ENCODE measurements around the gene SORCS2. TPM values are rescaled to one million over a fixed set of nuclear protein-coding genes. Genes with fewer than 3 reads are reported as not detected.

Gene SORCS2
- total and polyA plus RNA-seq, 2 of the 4 experiments (the other 2 are of a cell fraction) = 0.36 to 0.62 TPM

- ATAC-seq (ENCODE audit: low read depth) (no peak), DNase-seq (no peak)
- Histone ChIP-seq H3K23ac (ENCODE audit: low read depth, low read length) (no peak overlapping the region), H4K5ac (ENCODE audit: low read depth, low read length) (no peak overlapping the region), H3K9ac (ENCODE audit: low read depth, low read length) (no peak overlapping the region), H3K4ac (ENCODE audit: low read depth, low read length) (no peak overlapping the region), H3K79me1 (ENCODE audit: low read depth in 1 of 2, low read length in 2 of 2) (no peaks in the 10 kb centered on the region), H3K4me1 (ENCODE audit: control insufficient read depth, insufficient read depth, low read length) (peaks cover 2% of the 10 kb centered on the region; the same call in 1 of the 2 replicates), H2BK20ac (ENCODE audit: low read depth, low read length) (no peak overlapping the region), H3K27me3 (ENCODE audit: control insufficient read depth, insufficient read depth, low read length) (peaks cover 33% of the 10 kb centered on the region), H2AFZ (replicated peaks; ENCODE audit: low read length, poor library complexity) (no peak overlapping the region), H2BK15ac (ENCODE audit: low read depth, low read length) (no peak overlapping the region), H4K91ac (ENCODE audit: insufficient read depth, low read depth, low read length) (no peak overlapping the region), H3K36me3 (ENCODE audit: control insufficient read depth, insufficient read depth, low read length) (no peaks in the 10 kb centered on the region), H3K18ac (ENCODE audit: low read depth, low read length) (no peak overlapping the region), H2BK5ac (ENCODE audit: low read depth, low read length, poor library complexity, severe bottlenecking) (no peak overlapping the region), H2AK9ac (replicated peaks; ENCODE audit: low read depth, low read length, poor library complexity) (no peak overlapping the region), H3K14ac (replicated peaks; ENCODE audit: low read depth, low read length) (no peak overlapping the region), H3K9me1 (ENCODE audit: insufficient read depth, low read length) (no peaks in the 10 kb centered on the region), H2BK120ac (ENCODE audit: low read depth, low read length) (no peak overlapping the region), H2AK5ac (ENCODE audit: low read depth, low read length) (no peak overlapping the region), H3K9me3 (ENCODE audit: control insufficient read depth, insufficient read depth, low read length) (peaks cover 5% of the 10 kb centered on the region), H3K27ac (ENCODE audit: insufficient read depth, low read length) (no peak overlapping the region), H3K4me2 (ENCODE audit: low read depth, low read length) (no peak overlapping the region), H4K20me1 (ENCODE audit: insufficient read depth, low read length) (no peaks in the 10 kb centered on the region), H4K8ac (ENCODE audit: low read depth in 2 of 2, low read length in 2 of 2) (no peak overlapping the region), H3K56ac (ENCODE audit: extremely low read depth, insufficient read depth, low read length) (no peak overlapping the region), H3K4me3 (ENCODE audit: insufficient read depth, low read depth, low read length) (no peak overlapping the region)
- no peak for TF ChIP-seq CHD1 (IDR thresholded peaks at IDR 0.05; ENCODE audit: low read depth, low read length)
- TF ChIP-seq RCOR1 (IDR thresholded peaks at IDR 0.05; ENCODE audit: insufficient replicate concordance, low read length) = no peak
- BruUV-seq (replicated peaks) = no TSS peak
- dilution Hi-C loops (cut with HindIII; ENCODE audit: low sequenced_read_pairs, unreplicated experiment) (no loop called here), in situ Hi-C loops (cut with MboI; ENCODE audit: low sequenced_read_pairs) (no loop called here), intact Hi-C loops (cut with micrococcal nuclease) (no loop called here)
- ChIA-PET POLR2A (ENCODE audit: unreplicated experiment) (no interaction called here), CTCF (no interaction called here)
- WGBS, 2 experiments (ENCODE audit: extremely low coverage in 2 of 2, insufficient read length in 1 of 2) = no CpG with 5 or more reads among the region's 7 CpGs
Measured at GRCh38 chr4:7267829-7268228, 75.5 kb downstream of the SORCS2 start.
